Stimulated activated CD4-positive, alpha-beta T cell treated with anti-CD3 and anti-CD28 coated beads, Interleukin-2, amount 100 ng/mL, for 24 hours (primary cell): ENCODE data around the gene ATG2A.
"Not testable (repeated sequence)": the region's sequence is repeated elsewhere in the genome, so short reads cannot be mapped to it uniquely, and the experiment has no call there.

Experiments used
- DNase-seq, 2 donors: peaks; one replicate each; pipeline ENCODE4 v3.0.0-alpha.2; 2020

The ATG2A gene

GRCh38 chr11:64852804-64853509, 64.1 kb downstream of the ATG2A start:
- DNase-seq = no peak

GRCh38 chr11:64851831-64852351, 65.1 kb downstream of the ATG2A start:
- DNase-seq = no peak

GRCh38 chr11:64850979-64851567, 65.9 kb downstream of the ATG2A start:
- DNase-seq = peak in 1 of 2 donors; percentile 68

- DNase-seq = no peak
Measured at GRCh38 chr11:64849598-64850356, 67.2 kb downstream of the ATG2A start.

- no peak for DNase-seq
Measured at GRCh38 chr11:64848826-64849597, 68.0 kb downstream of the ATG2A start.

GRCh38 chr11:64848214-64848825, 68.7 kb downstream of the ATG2A start:
- no peak for DNase-seq

- DNase-seq = peak; percentile 96 to 98
Measured at GRCh38 chr11:64846998-64847666, 69.9 kb downstream of the ATG2A start.

GRCh38 chr11:64845776-64846129, 71.3 kb downstream of the ATG2A start:
- DNase-seq = not testable (repeated sequence)

GRCh38 chr11:64845129-64845775, 71.8 kb downstream of the ATG2A start:
- DNase-seq = no peak
